IMR-90 (cell line): ENCODE measurements around the gene SYT2. TPM values are rescaled to one million over a fixed set of nuclear protein-coding genes. Genes with fewer than 3 reads are reported as not detected.
A peak's percentile ranks its signal among the peaks of the same experiment; 100 is the strongest.

ENCODE experiments used
- ATAC-seq: fragments of 200-7000 bp; cut with Tn5 transposase; 2 replicates; pipeline ENCODE4 v1.9.1; 2020; ENCODE audit warnings: low read depth, mild to moderate bottlenecking, moderate library complexity
- BruUV-seq: library from RNA; stranded (reverse); fragments of 400-500 nt; replicated peaks from 2 replicates; lab custom pipeline; 2021; lab: Mats Ljungman, UMichigan
- CTCF ChIA-PET: fragments of 300-600 bp; formaldehyde crosslinking; extraction: SDS; loops from one replicate; lab custom pipeline; 2021; ENCODE audit warnings: antibody characterized with exemption; lab: Yijun Ruan, JAX
- POLR2A ChIA-PET: fragments of 300-600 bp; sonication (Branson Sonifier 250); formaldehyde crosslinking; loops from one replicate; lab custom pipeline; 2022; ENCODE audit warnings: antibody characterized with exemption; ENCODE audit not compliant: unreplicated experiment; lab: Charles Lee
- DNase-seq: peaks from one replicate; pipeline ENCODE4 v3.0.0; 2013
- H2AFZ ChIP-seq: replicated peaks from 2 replicates; pipeline ENCODE3; 2013; ENCODE audit warnings: low read length, mild to moderate bottlenecking; ENCODE audit not compliant: poor library complexity
- H2AK5ac ChIP-seq: 2 replicates; pipeline ENCODE4 v1.6.1; 2013; ENCODE audit warnings: low read depth, low read length, inconsistent platforms
- H2AK9ac ChIP-seq: replicated peaks from 2 replicates; pipeline ENCODE3; 2013; ENCODE audit warnings: mild to moderate bottlenecking, low read depth, low read length, moderate library complexity; ENCODE audit not compliant: poor library complexity
- H2BK120ac ChIP-seq: 2 replicates; pipeline ENCODE4 v1.6.1; 2013; ENCODE audit warnings: low read depth, low read length, inconsistent platforms
- H2BK15ac ChIP-seq: 3 replicates; pipeline ENCODE4 v1.6.1; 2013; ENCODE audit warnings: low read depth, low read length, inconsistent platforms
- H2BK20ac ChIP-seq: 2 replicates; pipeline ENCODE4 v1.6.1; 2013; ENCODE audit warnings: low read depth, mild to moderate bottlenecking, inconsistent platforms, low read length, moderate library complexity
- H2BK5ac ChIP-seq: 2 replicates; pipeline ENCODE4 v1.6.1; 2013; ENCODE audit warnings: mild to moderate bottlenecking, low read depth, low read length, inconsistent platforms; ENCODE audit not compliant: poor library complexity, severe bottlenecking
- H3K14ac ChIP-seq: replicated peaks from 2 replicates; pipeline ENCODE4 v1.6.1; 2013; ENCODE audit warnings: low read depth, low read length, inconsistent platforms
- H3K18ac ChIP-seq: 2 replicates; pipeline ENCODE4 v1.6.1; 2013; ENCODE audit warnings: low read depth, low read length, control low read depth
- H3K23ac ChIP-seq: 2 replicates; pipeline ENCODE4 v1.6.1; 2013; ENCODE audit warnings: low read depth, low read length, inconsistent platforms
- H3K27ac ChIP-seq: 2 replicates; pipeline ENCODE4 v1.5.1; 2013; ENCODE audit warnings: mild to moderate bottlenecking, control low read depth, low read length; ENCODE audit not compliant: insufficient read depth
- H3K27me3 ChIP-seq: 2 replicates; pipeline ENCODE4 v1.6.1; 2013; ENCODE audit warnings: low read length; ENCODE audit not compliant: control insufficient read depth, insufficient read depth
- H3K36me3 ChIP-seq: 2 replicates; pipeline ENCODE4 v1.6.1; 2013; ENCODE audit warnings: low read length, mixed read lengths; ENCODE audit not compliant: control insufficient read depth, insufficient read depth
- H3K4ac ChIP-seq: 2 replicates; pipeline ENCODE4 v1.6.1; 2013; ENCODE audit warnings: low read depth, low read length, inconsistent platforms
- H3K4me1 ChIP-seq: 2 replicates; pipeline ENCODE4 v1.6.1; 2013; ENCODE audit warnings: low read length, mixed read lengths; ENCODE audit not compliant: control insufficient read depth, insufficient read depth
- H3K4me2 ChIP-seq: 2 replicates; pipeline ENCODE4 v1.6.1; 2013; ENCODE audit warnings: low read depth, mild to moderate bottlenecking, control low read depth, low read length, moderate library complexity
- H3K4me3 ChIP-seq: 2 replicates; pipeline ENCODE4 v1.5.1; 2013; ENCODE audit warnings: low read depth, mild to moderate bottlenecking, control low read depth, low read length, moderate library complexity; ENCODE audit not compliant: insufficient read depth
- H3K56ac ChIP-seq: 2 replicates; pipeline ENCODE4 v1.6.1; 2013; ENCODE audit warnings: low read length, inconsistent platforms; ENCODE audit not compliant: insufficient read depth; ENCODE audit errors: extremely low read depth
- H3K79me1 ChIP-seq, 2 experiments: 2 replicates each; pipeline ENCODE4 v1.6.1; 2013; ENCODE audit warnings: low read length in 2 of 2, inconsistent platforms in 1 of 2, low read depth in 1 of 2
- H3K9ac ChIP-seq: 2 replicates; pipeline ENCODE4 v1.6.1; 2013; ENCODE audit warnings: low read depth, low read length, control low read depth
- H3K9me1 ChIP-seq: 2 replicates; pipeline ENCODE4 v1.6.1; 2013; ENCODE audit warnings: low read length, inconsistent platforms; ENCODE audit not compliant: insufficient read depth
- H3K9me3 ChIP-seq: 2 replicates; pipeline ENCODE4 v1.6.1; 2013; ENCODE audit warnings: low read length; ENCODE audit not compliant: control insufficient read depth, insufficient read depth
- H4K20me1 ChIP-seq: 2 replicates; pipeline ENCODE4 v1.6.1; 2013; ENCODE audit warnings: low read length, inconsistent platforms; ENCODE audit not compliant: insufficient read depth
- H4K5ac ChIP-seq: 2 replicates; pipeline ENCODE4 v1.6.1; 2013; ENCODE audit warnings: mild to moderate bottlenecking, low read depth, low read length, control low read depth
- H4K8ac ChIP-seq, 2 experiments: 2 replicates each; pipeline ENCODE4 v1.6.1; 2013; ENCODE audit warnings: low read depth in 2 of 2, low read length in 2 of 2, control low read depth in 1 of 2, inconsistent platforms in 1 of 2
- H4K91ac ChIP-seq: 2 replicates; pipeline ENCODE4 v1.6.1; 2013; ENCODE audit warnings: low read depth, low read length, inconsistent platforms; ENCODE audit not compliant: insufficient read depth
- BHLHE40 ChIP-seq: fragments of 150-350 bp; IDR thresholded peaks from 2 replicates; pipeline ENCODE4 v1.6.1; 2016; ENCODE audit warnings: mild to moderate bottlenecking, low read depth, low read length
- CEBPB ChIP-seq: IDR thresholded peaks from 2 replicates; pipeline ENCODE4 v1.6.1; 2012; ENCODE audit warnings: low read depth, low read length, improper control_type of control experiment
- CHD1 ChIP-seq: IDR thresholded peaks from 2 replicates; pipeline ENCODE4 v1.6.1; 2012; ENCODE audit warnings: low read depth, low read length, improper control_type of control experiment
- CTCF ChIP-seq: conservative IDR thresholded peaks from 2 replicates; pipeline ENCODE4 v1.5.1; 2012; ENCODE audit warnings: mild to moderate bottlenecking, low read depth, low read length, improper control_type of control experiment
- FOS ChIP-seq: fragments of 150-350 bp; IDR thresholded peaks from 2 replicates; pipeline ENCODE4 v1.6.1; 2016; ENCODE audit warnings: low read depth, low read length
- MAFK ChIP-seq: IDR thresholded peaks from 2 replicates; pipeline ENCODE4 v1.6.1; 2012; ENCODE audit warnings: low read depth, low read length, improper control_type of control experiment
- MAZ ChIP-seq: IDR thresholded peaks from 2 replicates; pipeline ENCODE4 v1.6.1; 2012; ENCODE audit warnings: low read depth, mild to moderate bottlenecking, low read length, improper control_type of control experiment, moderate library complexity, borderline replicate concordance
- MXI1 ChIP-seq: IDR thresholded peaks from 2 replicates; pipeline ENCODE4 v1.6.1; 2012; ENCODE audit warnings: low read depth, mild to moderate bottlenecking, low read length, moderate library complexity, borderline replicate concordance
- NFE2L2 ChIP-seq: fragments of 150-350 bp; IDR thresholded peaks from 2 replicates; pipeline ENCODE4 v1.6.1; 2016; ENCODE audit warnings: low read depth, mild to moderate bottlenecking, low read length
- POLR2A ChIP-seq: IDR thresholded peaks from 2 replicates; pipeline ENCODE4 v1.6.1; 2012; ENCODE audit warnings: mild to moderate bottlenecking, low read depth, low read length
- RAD21 ChIP-seq: IDR thresholded peaks from 2 replicates; pipeline ENCODE4 v1.6.1; 2012; ENCODE audit warnings: low read length, improper control_type of control experiment
- RCOR1 ChIP-seq: IDR thresholded peaks from 2 replicates; pipeline ENCODE4 v1.6.1; 2012; ENCODE audit warnings: mild to moderate bottlenecking, low read length, improper control_type of control experiment; ENCODE audit not compliant: insufficient replicate concordance
- RFX5 ChIP-seq: IDR thresholded peaks from 2 replicates; pipeline ENCODE4 v1.8.0; 2012; ENCODE audit warnings: low read depth, mild to moderate bottlenecking, low read length, moderate library complexity
- SMC3 ChIP-seq: fragments of 150-350 bp; IDR thresholded peaks from 2 replicates; pipeline ENCODE4 v1.6.1; 2016; ENCODE audit warnings: low read depth, mild to moderate bottlenecking, antibody characterized with exemption, low read length, moderate library complexity
- WGBS, 2 experiments: methylation state at CpG; one replicate each; pipeline versions ENCODE4 v1.1.5 to v1.1.7; 2013; ENCODE audit warnings: missing lambda C conversion rate in 2 of 2; ENCODE audit not compliant: insufficient read length in 1 of 2; ENCODE audit errors: extremely low coverage in 2 of 2; 5-methylcytosine and 5-hydroxymethylcytosine counted together
- dilution Hi-C: fragments of 300-500 bp; cut with HindIII; formaldehyde crosslinking; loops from one replicate; pipeline ENCODE4 v1.14.3; 2018; ENCODE audit warnings: low sequenced_read_pairs; ENCODE audit not compliant: unreplicated experiment
- in situ Hi-C: fragments of 300-500 bp; cut with MboI; formaldehyde crosslinking; loops from 3 replicates; pipeline ENCODE4 v1.14.3; 2019; ENCODE audit warnings: low sequenced_read_pairs, inconsistent platforms, mixed read lengths
- intact Hi-C: fragments of 100-400 bp; cut with micrococcal nuclease; formaldehyde crosslinking; loops from 2 replicates; pipeline ENCODE4 v1.10.0; 2022
- polyA plus RNA-seq, 3 experiments: library from polyadenylated mRNA; depleted of rRNA; stranded (reverse); fragments of >200 nt; gene quantifications; 2 replicates each; pipeline ENCODE4 v1.2.3, GENCODE V29; 2012; ENCODE audit warnings: low replicate concordance in 1 of 3
- total RNA-seq: library from RNA; depleted of rRNA; stranded (reverse); fragments of >200 nt; gene quantifications from 2 replicates; pipeline ENCODE4 v1.2.3, GENCODE V29; 2012
- TF ChIP-seq, protein P1 (sequence below): fragments of 150-350 bp; IDR thresholded peaks from 2 replicates; pipeline ENCODE4 v1.6.1; 2016; ENCODE audit warnings: low read depth, mild to moderate bottlenecking, low read length, moderate library complexity, borderline replicate concordance
- TF ChIP-seq, protein P2 (sequence below): fragments of 150-350 bp; IDR thresholded peaks from 2 replicates; pipeline ENCODE4 v1.6.1; 2017; ENCODE audit warnings: mild to moderate bottlenecking, antibody characterized with exemption, low read length, low read depth

SYT2 gene
- total and polyA plus RNA-seq, 2 of the 4 experiments (the other 2 are of a cell fraction), result under 0.01 TPM

DNA sequence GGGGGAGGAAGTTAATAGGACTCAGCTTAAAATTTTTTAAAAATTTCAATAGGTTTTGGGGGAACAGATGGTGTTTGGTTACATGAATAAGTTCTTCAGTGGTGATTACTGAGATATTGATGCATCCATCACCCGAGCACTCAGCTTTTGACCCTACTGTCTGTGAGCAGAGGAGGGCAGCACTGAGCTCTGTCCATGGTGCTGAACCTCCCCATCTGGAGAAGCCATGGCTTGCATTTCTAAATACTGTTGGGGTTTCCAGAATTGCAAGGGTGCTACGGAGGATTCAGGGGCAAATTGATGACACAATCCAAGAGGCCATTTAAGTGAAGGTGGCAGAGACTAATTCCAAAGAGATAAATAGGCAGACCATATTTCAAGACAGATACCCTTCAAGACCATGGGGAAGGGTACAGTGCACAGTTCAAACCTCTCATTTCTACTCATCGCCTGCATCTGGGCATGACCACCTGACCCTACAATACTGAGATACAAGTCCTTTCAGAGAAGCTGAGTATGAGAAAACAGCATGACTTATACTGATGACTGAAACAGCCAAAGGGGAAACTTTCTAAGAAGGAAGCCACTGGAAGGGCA is 17.2 kb downstream of the SYT2 start:
- H3K4me2 ChIP-seq, result no peak overlapping the region
- H3K9me3 ChIP-seq, result no peaks in the 10 kb centered on the region
- H3K27me3 ChIP-seq, result peaks cover 60% of the 10 kb centered on the region
- no peak overlapping the region for H3K23ac ChIP-seq
- H2BK5ac ChIP-seq, result no peak overlapping the region
- H3K14ac ChIP-seq, result no peak overlapping the region
- DNase-seq, result peak; percentile 71
- H3K56ac ChIP-seq, result no peak overlapping the region
- peak; percentile 95 for ATAC-seq
- in situ Hi-C loops (no loop called here), dilution Hi-C loops (no loop called here), intact Hi-C loops (loop anchor here (2.0 kb wide), 1 partner anchor 36 kb away; no protein-coding TSS in a partner anchor)
- ChIA-PET CTCF (interaction anchor here (1.1 to 1.5 kb wide), 2 partner anchors 13 to 17 kb away, joined by 3 read pairs; no protein-coding TSS in a partner anchor), POLR2A (no interaction called here)
- H3K9ac ChIP-seq, result no peak overlapping the region
- H2BK120ac ChIP-seq, result no peak overlapping the region
- no peaks in the 10 kb centered on the region for H3K9me1 ChIP-seq
- H4K8ac ChIP-seq, result no peak overlapping the region
- H3K4me3 ChIP-seq, result no peak overlapping the region
- H3K18ac ChIP-seq, result no peak overlapping the region
- H4K5ac ChIP-seq, result no peak overlapping the region
- no CpG with 5 or more reads among the region's 3 CpGs for WGBS, 2 experiments
- H4K91ac ChIP-seq, result no peak overlapping the region
- no peak overlapping the region for H3K4ac ChIP-seq
- TF ChIP-seq MXI1, result peak; percentile 52; the same call in 1 of the 2 replicates
- TF ChIP-seq POLR2A, result no peak
- no peak for TF ChIP-seq RFX5
- TF ChIP-seq, protein P1, sequence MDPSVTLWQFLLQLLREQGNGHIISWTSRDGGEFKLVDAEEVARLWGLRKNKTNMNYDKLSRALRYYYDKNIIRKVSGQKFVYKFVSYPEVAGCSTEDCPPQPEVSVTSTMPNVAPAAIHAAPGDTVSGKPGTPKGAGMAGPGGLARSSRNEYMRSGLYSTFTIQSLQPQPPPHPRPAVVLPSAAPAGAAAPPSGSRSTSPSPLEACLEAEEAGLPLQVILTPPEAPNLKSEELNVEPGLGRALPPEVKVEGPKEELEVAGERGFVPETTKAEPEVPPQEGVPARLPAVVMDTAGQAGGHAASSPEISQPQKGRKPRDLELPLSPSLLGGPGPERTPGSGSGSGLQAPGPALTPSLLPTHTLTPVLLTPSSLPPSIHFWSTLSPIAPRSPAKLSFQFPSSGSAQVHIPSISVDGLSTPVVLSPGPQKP, result no peak
- TF ChIP-seq NFE2L2, result no peak
- 0 out of 2 replicates have a peak, but pooled peaks have one; percentile 9 for TF ChIP-seq CTCF
- no peak for TF ChIP-seq FOS
- TF ChIP-seq CEBPB, result no peak
- TF ChIP-seq BHLHE40, result no peak
- TF ChIP-seq RAD21, result no peak; the same call in 1 of the 2 replicates
- TF ChIP-seq, protein P2, sequence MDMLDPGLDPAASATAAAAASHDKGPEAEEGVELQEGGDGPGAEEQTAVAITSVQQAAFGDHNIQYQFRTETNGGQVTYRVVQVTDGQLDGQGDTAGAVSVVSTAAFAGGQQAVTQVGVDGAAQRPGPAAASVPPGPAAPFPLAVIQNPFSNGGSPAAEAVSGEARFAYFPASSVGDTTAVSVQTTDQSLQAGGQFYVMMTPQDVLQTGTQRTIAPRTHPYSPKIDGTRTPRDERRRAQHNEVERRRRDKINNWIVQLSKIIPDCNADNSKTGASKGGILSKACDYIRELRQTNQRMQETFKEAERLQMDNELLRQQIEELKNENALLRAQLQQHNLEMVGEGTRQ, result no peak
- peak; percentile 46 for TF ChIP-seq RCOR1
- TF ChIP-seq SMC3, result no peak
- TF ChIP-seq MAFK, result no peak
- no peak for TF ChIP-seq CHD1
- TF ChIP-seq MAZ, result no peak
- H4K20me1 ChIP-seq, result peaks cover 3% of the 10 kb centered on the region; the same call in 1 of the 2 replicates
- no peak overlapping the region for H2BK20ac ChIP-seq
- H3K79me1 ChIP-seq, result no peaks in the 10 kb centered on the region
- no peaks in the 10 kb centered on the region for H3K4me1 ChIP-seq
- H2AK9ac ChIP-seq, result no peak overlapping the region
- BruUV-seq, result no TSS peak
- no peaks in the 10 kb centered on the region for H3K36me3 ChIP-seq
- no peak overlapping the region for H2AFZ ChIP-seq
- H2BK15ac ChIP-seq, result no peak overlapping the region
- H2AK5ac ChIP-seq, result no peak overlapping the region
- H3K27ac ChIP-seq, result no peak overlapping the region
